GM18868 (cell line): Measurements from ENCODE around the gene ALDH1A1.

ENCODE experiments used
- ATAC-seq: cut with Tn5 transposase; IDR thresholded peaks from one replicate; pipeline ENCODE4 v1.9.1; 2021; ENCODE audit warnings: mild to moderate bottlenecking, moderate library complexity; ENCODE audit not compliant: unreplicated experiment

The ALDH1A1 gene

GRCh38 chr9:72980183-72980582 lies 27.3 kb upstream of the ALDH1A1 start:
- ATAC-seq, result no peak

GRCh38 chr9:72979405-72980100 lies 26.7 kb upstream of the ALDH1A1 start:
- ATAC-seq, result no peak

DNA sequence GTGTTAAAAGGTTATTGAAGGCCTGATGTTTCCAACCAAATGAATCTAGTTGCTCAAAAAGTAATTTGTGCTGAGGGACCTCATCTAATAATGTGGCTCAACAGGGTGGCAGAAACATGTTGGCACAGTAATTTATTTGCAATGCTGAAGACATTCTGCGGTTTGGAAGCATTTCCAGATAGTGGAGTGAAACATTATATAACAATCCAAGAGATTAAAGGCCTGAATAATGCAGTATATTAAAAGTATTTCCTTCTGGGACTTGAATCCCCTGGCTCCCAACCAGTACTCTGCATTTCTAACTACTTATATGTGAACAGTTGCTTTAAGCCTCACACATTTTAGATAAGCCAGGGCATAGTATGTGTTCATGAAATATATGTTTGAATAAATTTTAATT lies 25.9 kb upstream of the ALDH1A1 start:
- no peak for ATAC-seq

- ATAC-seq, result no peak
Observed at GRCh38 chr9:72977670-72978069, 24.8 kb upstream of the ALDH1A1 start.

GRCh38 chr9:72974501-72974900 lies 21.6 kb upstream of the ALDH1A1 start:
- no peak for ATAC-seq

- ATAC-seq, result no peak
Observed at GRCh38 chr9:72972636-72973035, 19.8 kb upstream of the ALDH1A1 start.

DNA sequence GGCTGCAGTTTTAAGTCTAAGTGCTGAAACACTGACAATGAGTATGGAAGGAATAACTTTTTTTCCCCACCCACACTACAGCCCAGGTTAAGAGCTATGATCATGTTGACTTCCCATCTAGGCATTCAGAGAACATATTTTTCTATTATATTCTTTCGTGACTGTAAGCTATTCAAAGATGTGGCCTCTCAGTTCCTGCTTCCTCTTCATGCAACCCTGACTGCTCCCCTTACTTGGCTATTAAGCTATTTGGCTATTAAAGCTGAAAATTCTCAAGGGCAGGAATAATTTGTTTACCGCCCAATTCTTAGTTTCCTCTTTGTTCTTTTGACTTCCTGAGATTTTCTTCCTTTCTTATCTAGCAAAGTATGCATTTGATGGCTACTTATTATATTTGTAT lies 18.6 kb upstream of the ALDH1A1 start:
- no peak for ATAC-seq

DNA sequence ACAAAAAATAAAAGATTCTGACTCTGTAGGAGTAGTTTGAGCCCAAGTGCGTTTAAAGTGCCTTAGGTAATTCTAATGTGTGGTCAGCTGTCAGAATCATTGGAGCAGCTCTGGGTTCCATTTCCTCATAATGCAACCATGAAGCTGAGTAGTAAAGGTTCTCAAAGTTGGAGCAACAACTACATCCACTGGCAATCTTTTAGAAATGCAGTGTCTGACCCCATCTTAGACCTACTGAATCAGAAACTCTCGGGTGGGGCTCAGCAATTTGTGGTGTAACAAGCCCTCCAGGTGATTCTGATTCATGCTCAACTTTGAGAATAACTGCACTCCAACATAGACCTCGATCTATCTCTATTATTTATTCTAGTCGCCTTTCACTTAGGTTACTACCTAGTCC lies 7.6 kb upstream of the ALDH1A1 start:
- no peak for ATAC-seq

GRCh38 chr9:72958485-72959281 lies 5.8 kb upstream of the ALDH1A1 start:
- no peak for ATAC-seq

DNA sequence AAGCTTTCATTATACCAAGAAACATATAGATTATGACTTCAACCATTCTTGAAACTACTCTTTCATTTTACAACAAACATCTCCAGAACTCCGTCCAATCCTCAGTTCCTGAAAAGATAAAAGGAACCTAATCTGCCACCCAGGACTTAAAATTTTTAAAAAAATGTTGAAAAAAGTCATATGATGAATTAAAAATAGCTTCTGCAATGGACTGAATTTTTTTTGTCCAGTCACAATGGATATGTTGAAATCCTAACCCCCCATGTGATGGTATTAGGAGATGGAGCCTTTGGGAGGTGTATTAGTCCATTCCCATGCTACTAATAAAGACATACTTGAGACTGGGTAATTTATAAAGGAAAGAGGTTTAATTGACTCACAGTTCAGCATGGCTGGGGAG lies 2.7 kb upstream of the ALDH1A1 start:
- ATAC-seq, result no peak

DNA sequence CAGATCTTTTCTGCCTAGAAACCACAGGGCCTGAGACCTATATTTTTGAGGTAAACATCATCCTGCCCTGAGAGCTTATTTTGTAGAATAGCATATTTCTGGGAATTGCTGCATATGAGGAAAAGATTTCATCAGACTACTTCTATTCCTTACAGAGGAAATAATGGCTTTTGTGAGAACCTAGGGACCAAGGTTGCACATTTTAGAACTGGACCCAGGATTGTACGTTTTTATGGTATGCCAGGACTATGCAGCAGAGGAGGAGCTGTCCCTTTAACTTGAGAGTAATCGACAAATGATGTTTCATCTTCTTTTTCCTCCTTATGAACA lies 2.2 kb upstream of the ALDH1A1 start:
- no peak for ATAC-seq

DNA sequence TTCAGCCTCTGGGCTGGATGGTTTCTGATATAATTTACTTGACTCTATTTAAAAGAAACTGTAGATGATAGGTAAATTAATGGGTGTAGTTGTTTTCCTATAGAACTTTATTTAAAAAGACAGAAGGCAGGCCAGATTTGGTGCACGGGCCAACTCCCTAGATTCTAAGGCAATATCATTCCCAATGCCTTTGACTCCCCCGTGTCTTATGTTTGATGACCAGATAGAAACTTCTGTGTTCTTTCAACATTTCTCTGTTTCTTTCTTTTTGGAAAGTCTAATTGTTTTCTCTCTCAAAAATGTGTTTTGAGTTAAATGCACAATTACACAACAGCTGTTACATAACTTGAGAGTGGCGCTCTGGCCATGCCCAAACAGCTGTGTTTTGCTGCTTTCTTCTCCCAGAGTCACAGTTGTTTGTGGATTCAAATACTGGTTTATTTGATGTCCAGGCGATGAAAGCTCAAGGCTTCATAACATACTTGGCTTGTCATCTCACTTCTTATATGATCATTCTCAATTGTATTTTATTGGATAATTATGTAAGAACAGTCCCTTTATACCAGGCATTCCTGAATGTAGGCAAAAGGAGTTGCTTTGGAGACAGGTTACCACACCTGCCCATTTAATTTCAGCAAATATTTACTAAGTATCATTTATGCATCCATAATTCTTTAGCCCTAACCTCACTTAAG lies 1.7 kb upstream of the ALDH1A1 start:
- ATAC-seq, result no peak

- ATAC-seq, result no peak
Observed at GRCh38 chr9:72952381-72952690, 517 bp downstream of the ALDH1A1 start.

- ATAC-seq, result no peak
Observed at GRCh38 chr9:72951520-72952380, 1.1 kb downstream of the ALDH1A1 start.

DNA sequence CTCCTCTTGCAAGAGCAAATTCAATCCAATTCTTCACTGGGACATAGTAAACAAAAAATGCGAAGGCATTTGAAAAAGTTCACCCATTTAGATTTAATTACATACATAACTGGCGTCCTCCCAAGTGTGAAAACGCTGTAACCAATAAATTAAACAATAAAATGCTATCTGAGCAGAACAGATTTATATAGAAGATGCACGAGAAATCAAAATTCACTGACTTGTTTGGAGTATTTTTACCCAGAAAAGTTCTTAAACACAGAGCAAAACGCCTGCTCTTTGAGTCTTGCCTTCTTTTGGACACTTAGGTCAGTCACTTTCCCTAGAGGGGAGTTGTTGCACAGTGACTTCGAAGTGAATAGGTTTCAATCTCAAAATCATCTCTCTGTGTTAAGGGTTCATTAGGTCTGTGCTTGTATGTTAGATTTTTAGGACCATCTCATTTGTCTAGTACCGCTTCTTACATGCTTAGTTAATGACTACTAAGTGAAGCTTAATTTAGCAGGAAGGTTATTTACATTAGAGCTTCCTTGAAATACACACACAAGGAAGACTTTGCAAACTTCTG lies 1.9 kb downstream of the ALDH1A1 start:
- ATAC-seq, result no peak

DNA sequence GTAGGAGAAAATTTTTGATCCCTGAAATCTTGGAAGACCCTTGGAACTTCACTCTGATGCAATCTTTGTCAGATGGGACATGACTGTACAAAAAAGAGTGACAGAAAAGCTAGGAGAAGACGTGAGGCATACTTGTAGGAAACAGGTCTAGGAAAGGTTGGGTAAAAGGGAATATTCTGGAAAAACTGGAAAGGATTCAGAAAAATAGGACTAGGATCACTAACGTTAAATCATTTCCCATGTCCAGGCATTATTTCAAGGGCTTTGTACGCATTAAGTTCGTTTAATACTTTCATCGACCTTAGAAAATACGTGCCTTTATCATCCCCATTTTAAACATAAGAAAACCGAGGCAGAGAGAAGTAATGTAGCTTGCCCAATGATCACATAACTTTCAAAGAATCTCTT lies 2.9 kb downstream of the ALDH1A1 start:
- ATAC-seq, result no peak

GRCh38 chr9:72949244-72949582 lies 3.6 kb downstream of the ALDH1A1 start:
- no peak for ATAC-seq

GRCh38 chr9:72948575-72949243 lies 4.1 kb downstream of the ALDH1A1 start:
- no peak for ATAC-seq

GRCh38 chr9:72947984-72948465 lies 4.8 kb downstream of the ALDH1A1 start:
- no peak for ATAC-seq

GRCh38 chr9:72946821-72947220 lies 6.0 kb downstream of the ALDH1A1 start:
- ATAC-seq, result no peak
